ENCODE measurements around the gene LUC7L2.
"Not testable (repeated sequence)": the region's sequence is repeated elsewhere in the genome, so short reads cannot be mapped to it uniquely, and the experiment has no call there.

LUC7L2 gene

GRCh38 chr7:139452958-139453672, 93.4 kb downstream of the LUC7L2 start:
- no peak for DNase-seq

GRCh38 chr7:139453673-139454321, 94.1 kb downstream of the LUC7L2 start:
- no peak for DNase-seq

GRCh38 chr7:139455789-139456188, 96.1 kb downstream of the LUC7L2 start:
- no peak for DNase-seq

DNA sequence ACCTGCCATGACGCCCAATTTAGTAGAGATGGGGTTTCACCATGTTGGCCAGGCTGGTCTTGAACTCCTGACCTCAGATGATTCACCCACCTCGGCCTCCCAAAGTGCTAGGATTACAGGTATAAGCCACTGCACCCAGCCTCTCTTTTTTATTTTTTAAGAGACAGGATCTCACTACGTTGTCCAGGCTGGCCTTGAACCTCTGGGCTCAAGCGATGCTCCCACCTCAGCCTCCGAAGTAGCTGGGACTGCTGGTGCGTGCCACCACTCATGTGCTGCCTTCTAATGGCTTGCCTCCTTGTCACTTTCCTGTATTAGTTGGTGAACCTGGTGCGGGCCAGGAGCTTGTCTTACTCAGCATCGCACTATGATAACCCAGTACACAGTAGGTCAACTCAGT, 96.8 kb downstream of the LUC7L2 start:
- DNase-seq, result no peak

- no peak for DNase-seq
These were observed 97.7 kb downstream of the LUC7L2 start for GRCh38 chr7:139457153-139457946.

DNA sequence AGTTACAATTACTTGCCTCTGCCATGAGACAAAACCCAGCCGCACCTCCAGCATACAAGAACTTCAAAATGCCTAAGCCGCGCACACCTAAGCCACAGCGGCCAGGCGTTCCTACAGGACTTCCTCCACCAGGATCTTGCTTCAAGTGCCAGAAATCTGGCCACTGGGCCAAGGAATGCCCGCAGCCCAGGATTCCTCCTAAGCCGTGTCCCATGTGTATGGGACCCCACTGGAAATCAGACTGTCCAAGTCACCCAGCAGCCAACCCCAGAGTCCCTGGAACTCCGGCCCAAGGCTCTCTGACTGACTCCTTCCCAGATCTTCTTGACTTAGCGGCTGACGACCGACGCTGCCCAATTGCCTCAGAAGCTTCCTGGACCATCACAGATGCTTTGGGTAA, 103.7 kb downstream of the LUC7L2 start:
- DNase-seq, result not testable (repeated sequence)

GRCh38 chr7:139464511-139464910, 104.8 kb downstream of the LUC7L2 start:
- not testable (repeated sequence) for DNase-seq

DNA sequence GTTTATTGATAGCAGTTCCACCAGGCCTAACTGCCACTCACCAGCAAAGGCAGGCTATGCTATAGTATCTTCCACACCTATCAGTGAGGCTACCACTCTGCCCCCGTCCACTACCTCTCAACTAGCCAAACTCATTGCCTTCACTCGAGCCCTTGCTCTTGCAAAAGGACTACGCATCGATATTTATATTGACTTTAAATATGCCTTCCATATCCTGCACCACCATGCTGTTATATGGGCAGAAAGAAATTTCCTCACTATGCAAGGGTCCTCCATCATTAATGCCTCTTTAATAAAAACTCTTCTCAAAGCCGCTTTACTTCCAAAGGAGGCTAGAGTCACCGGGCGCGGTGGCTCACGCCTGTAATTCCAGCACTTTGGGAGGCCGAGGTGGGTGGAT, 105.4 kb downstream of the LUC7L2 start:
- DNase-seq, result not testable (repeated sequence)

DNA sequence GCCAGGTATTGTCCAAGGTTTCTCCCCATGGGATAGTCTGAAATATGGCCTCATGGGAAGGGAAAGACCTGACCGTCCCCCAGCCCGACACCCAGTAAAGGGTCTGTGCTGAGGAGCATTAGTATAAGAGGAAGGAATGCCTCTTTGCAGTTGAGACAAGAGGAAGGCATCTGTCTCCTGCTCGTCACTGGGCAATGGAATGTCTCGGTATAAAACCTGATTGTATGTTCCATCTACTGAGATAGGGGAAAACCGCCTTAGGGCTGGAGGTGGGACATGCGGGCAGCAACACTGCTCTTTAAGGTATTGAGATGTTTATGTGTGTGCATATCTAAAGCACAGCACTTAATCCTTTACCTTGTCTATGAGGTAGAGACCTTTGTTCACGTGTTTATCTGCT, 108.0 kb downstream of the LUC7L2 start:
- not testable (repeated sequence) for DNase-seq

GRCh38 chr7:139468281-139468680, 108.6 kb downstream of the LUC7L2 start:
- not testable (repeated sequence) for DNase-seq

- DNase-seq, result no peak
These were observed 112.2 kb downstream of the LUC7L2 start for GRCh38 chr7:139471740-139472353.

Measured in activated T-cell treated with anti-CD3 and anti-CD28 coated beads for 4 hours (primary cell).